Subcutaneous adipose tissue (tissue), 4 donors: ENCODE measurements around the gene C1orf105. TPM values are rescaled to one million over a fixed set of nuclear protein-coding genes. Genes with fewer than 3 reads are reported as not detected.

Experiments used
- CTCF ChIP-seq: fragments of 450-650 bp; IDR thresholded peaks from one replicate; pipeline ENCODE4 v1.5.1; 2016; ENCODE audit warnings: low read depth, mild to moderate bottlenecking, control low read depth, antibody characterized with exemption, moderate library complexity
- total RNA-seq, 4 donors: library from RNA; depleted of rRNA; stranded (reverse); fragments of >200 nt; gene quantifications; one replicate each; pipeline ENCODE4 v1.1.0, GENCODE V29; 2016

Gene C1orf105
- total RNA-seq, 4 donors from 2014 or later: not detected

GRCh38 chr1:172381946-172382345 lies 38.5 kb upstream of the C1orf105 start:
- no peak for TF ChIP-seq CTCF

GRCh38 chr1:172382406-172382805 lies 38.1 kb upstream of the C1orf105 start:
- no peak for TF ChIP-seq CTCF

- TF ChIP-seq CTCF: no peak
Measured at GRCh38 chr1:172382990-172383389, 37.5 kb upstream of the C1orf105 start.

GRCh38 chr1:172383536-172383935 lies 36.9 kb upstream of the C1orf105 start:
- TF ChIP-seq CTCF: no peak

- TF ChIP-seq CTCF: no peak
Measured at GRCh38 chr1:172384656-172385055, 35.8 kb upstream of the C1orf105 start.

GRCh38 chr1:172386046-172386445 lies 34.4 kb upstream of the C1orf105 start:
- TF ChIP-seq CTCF: no peak

GRCh38 chr1:172388490-172388889 lies 32.0 kb upstream of the C1orf105 start:
- no peak for TF ChIP-seq CTCF
